ENCODE data around the gene IQSEC2. TPM values are rescaled to one million over a fixed set of nuclear protein-coding genes. Genes with fewer than 3 reads are reported as not detected.

IQSEC2 gene
- total RNA-seq, 1 donor from 2014 or later: 4.5 TPM

Other genes with a start within 250 kb of the IQSEC2 start
- 1.5 and 2.2 TPM in 2 replicates for gene GPR173, start 232.8 kb downstream of the IQSEC2 start, total RNA-seq
- gene TSPYL2, start 199.2 kb downstream of the IQSEC2 start, total RNA-seq: 3.2 and 5.6 TPM in 2 replicates
- 1.9 and 3.1 TPM in 2 replicates for gene KANTR, start 187.4 kb downstream of the IQSEC2 start, total RNA-seq
- gene KDM5C, start 56.4 kb downstream of the IQSEC2 start, total RNA-seq: 39.2 and 60.0 TPM in 2 replicates
- 40.0 and 45.1 TPM in 2 replicates for gene SMC1A, start 141.1 kb upstream of the IQSEC2 start, total RNA-seq
- 0.07 and 0.92 TPM in 2 replicates for gene RIBC1, start 141.3 kb upstream of the IQSEC2 start, total RNA-seq
- gene HSD17B10, start 152.8 kb upstream of the IQSEC2 start, total RNA-seq: 99.2 and 102 TPM in 2 replicates